VCaP (cell line): ENCODE results near the gene CFAP206.

Source experiments
- H3K27ac ChIP-seq: fragments of 450-650 bp; 2 replicates; pipeline ENCODE4 v1.5.1; 2017
- CTCF ChIP-seq: fragments of 450-650 bp; conservative IDR thresholded peaks from 2 replicates; pipeline ENCODE4 v1.5.1; 2017; ENCODE audit warnings: mild to moderate bottlenecking, moderate library complexity

CFAP206 gene

GRCh38 chr6:87378947-87379346 is 28.8 kb upstream of the CFAP206 start:
- H3K27ac ChIP-seq, result no peak overlapping the region
- no peak for TF ChIP-seq CTCF

GRCh38 chr6:87382861-87383260 is 24.9 kb upstream of the CFAP206 start:
- TF ChIP-seq CTCF, result no peak

GRCh38 chr6:87384038-87384437 is 23.7 kb upstream of the CFAP206 start:
- no peak for TF ChIP-seq CTCF
- H3K27ac ChIP-seq, result no peak overlapping the region

More at GRCh38 chr6:87382861-87383260, 24.9 kb upstream of the CFAP206 start:
- H3K27ac ChIP-seq, result no peak overlapping the region

- H3K27ac ChIP-seq, result no peak overlapping the region
- TF ChIP-seq CTCF, result no peak
Measured at GRCh38 chr6:87384449-87384848, 23.3 kb upstream of the CFAP206 start.

GRCh38 chr6:87391334-87391733 is 16.4 kb upstream of the CFAP206 start:
- H3K27ac ChIP-seq, result no peak overlapping the region
- TF ChIP-seq CTCF, result peak; percentile 71

GRCh38 chr6:87393026-87393622 is 14.6 kb upstream of the CFAP206 start:
- no peak overlapping the region for H3K27ac ChIP-seq
- peak; percentile 81 for TF ChIP-seq CTCF

- H3K27ac ChIP-seq, result no peak overlapping the region
- no peak for TF ChIP-seq CTCF
Measured at GRCh38 chr6:87395431-87395830, 12.3 kb upstream of the CFAP206 start.
